Dendritic cell treated with granulocyte-macrophage colony-stimulating factor and Interleukin-4, amounts not matched to agents 40 ng/mL and 50 ng/mL, for 4 days (primary cell): ENCODE measurements around the gene ST6GAL2.

Experiments used
- H3K27ac Mint-ChIP-seq: one replicate; pipeline ENCODE4 v1.8.0; 2022; ENCODE audit warnings: mild to moderate bottlenecking, mixed read lengths
- H3K27me3 Mint-ChIP-seq: one replicate; pipeline ENCODE4 v1.8.0; 2022; ENCODE audit warnings: mild to moderate bottlenecking, mixed read lengths
- H3K36me3 Mint-ChIP-seq: one replicate; pipeline ENCODE4 v1.8.0; 2022; ENCODE audit warnings: low read depth, mixed read lengths
- H3K4me1 Mint-ChIP-seq: one replicate; pipeline ENCODE4 v1.8.0; 2022; ENCODE audit warnings: low read depth, mixed read lengths
- H3K4me3 Mint-ChIP-seq: one replicate; pipeline ENCODE4 v1.8.0; 2022; ENCODE audit warnings: mild to moderate bottlenecking, moderate library complexity, mixed read lengths
- H3K9me3 Mint-ChIP-seq: one replicate; pipeline ENCODE4 v1.8.0; 2022; ENCODE audit warnings: mixed read lengths
- intact Hi-C: fragments of 100-400 bp; cut with micrococcal nuclease; formaldehyde crosslinking; loops from one replicate; pipeline ENCODE4 v1.15.0; 2022

The ST6GAL2 gene

GRCh38 chr2:106828119-106828518 is 57.8 kb downstream of the ST6GAL2 start:
- Mint-ChIP-seq H3K9me3 (peaks cover 37% of the 10 kb centered on the region), H3K27ac (no peak overlapping the region), H3K4me1 (no peaks in the 10 kb centered on the region), H3K4me3 (no peak overlapping the region), H3K36me3 (no peaks in the 10 kb centered on the region), H3K27me3 (no peaks in the 10 kb centered on the region)
- intact Hi-C loops, result no loop called here

DNA sequence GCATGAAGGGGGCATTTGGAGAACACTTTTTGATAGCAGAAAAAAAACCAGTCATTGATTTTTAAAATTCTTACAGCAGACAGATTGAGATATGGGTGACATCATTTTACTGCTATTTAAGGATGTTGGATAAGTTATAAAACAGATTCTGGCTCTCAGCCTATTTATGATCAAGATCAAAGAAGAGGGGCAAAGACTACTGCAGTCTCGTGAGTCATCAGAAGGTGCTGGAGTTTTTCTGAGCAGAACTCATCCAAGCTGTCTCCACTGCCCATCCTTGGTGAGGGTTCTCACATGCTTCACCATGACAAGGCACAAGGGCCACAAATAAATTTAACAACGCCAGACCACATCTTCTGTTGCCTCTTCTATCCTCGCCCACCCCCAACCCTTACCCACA is 58.8 kb downstream of the ST6GAL2 start:
- no peaks in the 10 kb centered on the region for H3K27me3 Mint-ChIP-seq
- peaks cover 39% of the 10 kb centered on the region for H3K9me3 Mint-ChIP-seq
- H3K27ac Mint-ChIP-seq, result no peak overlapping the region
- H3K4me1 Mint-ChIP-seq, result no peaks in the 10 kb centered on the region
- no peak overlapping the region for H3K4me3 Mint-ChIP-seq
- intact Hi-C loops, result no loop called here
- H3K36me3 Mint-ChIP-seq, result no peaks in the 10 kb centered on the region

DNA sequence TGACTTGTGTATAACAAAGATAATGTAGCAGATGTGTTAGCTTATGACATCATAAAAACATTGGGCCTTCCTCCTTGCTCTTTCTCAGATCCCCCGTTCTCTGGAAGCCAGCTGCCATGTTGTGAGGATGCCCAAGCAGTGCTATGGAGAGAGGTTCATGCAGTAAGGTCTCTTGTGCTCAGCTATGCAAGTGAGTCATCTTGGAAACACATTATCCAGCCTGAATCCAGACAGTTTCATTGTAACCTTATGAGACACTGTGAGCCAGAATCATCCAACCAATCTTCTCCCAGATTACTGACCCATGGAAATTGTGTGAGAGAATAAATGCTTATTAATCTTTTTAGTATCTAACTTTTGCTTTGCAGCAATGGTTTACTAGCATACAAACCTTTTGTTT is 60.8 kb downstream of the ST6GAL2 start:
- H3K4me1 Mint-ChIP-seq, result no peaks in the 10 kb centered on the region
- H3K36me3 Mint-ChIP-seq, result no peaks in the 10 kb centered on the region
- H3K27me3 Mint-ChIP-seq, result no peaks in the 10 kb centered on the region
- no peak overlapping the region for H3K4me3 Mint-ChIP-seq
- no peak overlapping the region for H3K27ac Mint-ChIP-seq
- intact Hi-C loops, result no loop called here
- H3K9me3 Mint-ChIP-seq, result peaks cover 43% of the 10 kb centered on the region

- H3K27me3 Mint-ChIP-seq, result no peaks in the 10 kb centered on the region
- H3K36me3 Mint-ChIP-seq, result no peaks in the 10 kb centered on the region
- H3K4me3 Mint-ChIP-seq, result no peak overlapping the region
- no peaks in the 10 kb centered on the region for H3K4me1 Mint-ChIP-seq
- intact Hi-C loops, result no loop called here
- H3K9me3 Mint-ChIP-seq, result peaks cover 34% of the 10 kb centered on the region
- no peak overlapping the region for H3K27ac Mint-ChIP-seq
Observed at GRCh38 chr2:106816974-106817373, 69.0 kb downstream of the ST6GAL2 start.

DNA sequence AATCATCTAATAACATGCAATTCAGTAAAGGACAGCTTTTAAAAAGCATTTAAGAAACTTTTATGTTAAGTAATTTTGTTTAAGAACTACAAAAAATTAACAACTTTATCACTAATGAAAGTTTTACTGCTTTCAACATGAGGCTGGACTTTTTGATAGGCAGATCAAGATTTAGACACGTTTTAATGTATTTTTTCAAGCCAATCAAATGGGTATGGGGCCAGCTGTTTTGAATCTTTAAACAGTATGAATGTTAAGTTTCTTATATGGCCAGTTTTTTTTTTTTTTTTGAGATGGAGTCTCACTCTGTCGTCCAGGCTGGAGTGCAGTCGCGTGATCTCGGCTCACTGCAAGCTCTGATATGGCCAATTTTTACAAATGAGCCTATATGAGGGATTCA is 73.1 kb downstream of the ST6GAL2 start:
- no peaks in the 10 kb centered on the region for H3K4me1 Mint-ChIP-seq

DNA sequence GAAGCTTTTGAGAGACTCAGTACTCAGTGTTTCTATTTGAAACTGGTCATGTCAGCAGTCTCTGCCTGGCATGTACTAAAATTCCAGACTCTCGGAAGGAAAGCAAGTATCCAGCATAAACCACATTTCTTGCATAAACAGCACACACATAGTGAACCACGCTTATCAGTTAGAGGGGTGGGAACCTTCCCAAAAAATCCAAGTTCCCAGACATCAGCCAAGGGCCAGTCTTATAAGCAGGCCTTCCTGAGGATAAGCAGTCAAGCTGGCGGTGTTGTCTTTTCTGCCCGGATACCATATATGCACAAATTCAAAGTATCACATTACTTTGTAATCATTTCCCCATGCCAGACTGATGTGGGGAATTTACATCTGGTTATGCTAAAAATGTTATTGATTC is 73.6 kb downstream of the ST6GAL2 start:
- intact Hi-C loops, result no loop called here
- H3K36me3 Mint-ChIP-seq, result no peaks in the 10 kb centered on the region
- H3K4me1 Mint-ChIP-seq, result no peaks in the 10 kb centered on the region
- H3K27ac Mint-ChIP-seq, result no peak overlapping the region
- no peaks in the 10 kb centered on the region for H3K27me3 Mint-ChIP-seq
- peaks cover 22% of the 10 kb centered on the region for H3K9me3 Mint-ChIP-seq
- no peak overlapping the region for H3K4me3 Mint-ChIP-seq

More for the DNA sequence above, 73.1 kb downstream of the ST6GAL2 start:
- H3K36me3 Mint-ChIP-seq, result no peaks in the 10 kb centered on the region
- H3K27ac Mint-ChIP-seq, result no peak overlapping the region
- H3K4me3 Mint-ChIP-seq, result no peak overlapping the region
- no peaks in the 10 kb centered on the region for H3K27me3 Mint-ChIP-seq
- peaks cover 24% of the 10 kb centered on the region for H3K9me3 Mint-ChIP-seq
- intact Hi-C loops, result no loop called here

DNA sequence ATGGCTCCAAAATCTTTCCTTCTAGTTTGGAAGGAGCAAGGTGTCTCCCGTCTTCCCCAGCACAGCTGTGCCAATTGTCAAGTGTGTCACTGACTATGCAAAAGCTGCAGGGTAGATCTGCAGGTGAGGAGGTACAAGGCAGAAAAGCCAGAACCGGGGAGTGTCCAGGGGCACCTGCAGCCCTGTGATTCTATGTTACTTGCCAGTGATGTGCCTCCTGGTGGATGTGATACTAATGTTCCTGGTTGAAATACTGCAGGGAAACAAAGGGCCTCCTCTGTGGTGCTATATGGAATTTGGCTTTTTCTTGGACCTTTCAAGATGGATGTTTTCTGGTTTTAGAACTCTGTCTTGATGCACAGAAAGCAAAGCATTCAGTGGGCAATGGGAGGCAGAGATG is 80.3 kb downstream of the ST6GAL2 start:
- H3K9me3 Mint-ChIP-seq, result peaks cover 20% of the 10 kb centered on the region
- intact Hi-C loops, result no loop called here
- no peaks in the 10 kb centered on the region for H3K27me3 Mint-ChIP-seq
- no peak overlapping the region for H3K4me3 Mint-ChIP-seq
- no peaks in the 10 kb centered on the region for H3K4me1 Mint-ChIP-seq
- H3K27ac Mint-ChIP-seq, result no peak overlapping the region
- no peaks in the 10 kb centered on the region for H3K36me3 Mint-ChIP-seq

DNA sequence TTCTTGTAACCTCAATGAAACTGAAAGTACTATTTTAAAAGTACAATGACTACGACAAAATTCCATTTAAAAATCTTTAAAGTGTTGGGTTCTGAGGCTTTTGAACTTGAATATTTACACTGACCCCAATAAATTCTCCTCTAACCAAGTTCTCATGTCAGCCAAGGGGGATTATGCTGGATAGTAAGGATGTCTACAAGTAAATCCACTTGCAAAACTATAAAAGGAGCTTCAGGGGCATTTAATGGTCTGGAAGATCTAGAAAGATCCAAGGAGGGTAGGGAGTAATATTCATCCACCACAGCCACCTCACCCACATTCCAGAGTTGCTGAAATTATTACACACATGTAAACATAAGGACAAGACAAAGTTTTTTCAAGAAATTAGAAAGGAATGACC is 81.8 kb downstream of the ST6GAL2 start:
- intact Hi-C loops, result no loop called here
- Mint-ChIP-seq H3K27ac (no peak overlapping the region), H3K9me3 (peaks cover 24% of the 10 kb centered on the region), H3K27me3 (no peaks in the 10 kb centered on the region), H3K4me1 (no peaks in the 10 kb centered on the region), H3K36me3 (no peaks in the 10 kb centered on the region), H3K4me3 (no peak overlapping the region)

GRCh38 chr2:106800976-106801655 is 84.9 kb downstream of the ST6GAL2 start:
- Mint-ChIP-seq H3K9me3 (peaks cover 8% of the 10 kb centered on the region), H3K36me3 (no peaks in the 10 kb centered on the region), H3K27me3 (no peaks in the 10 kb centered on the region), H3K4me3 (no peak overlapping the region), H3K27ac (no peak overlapping the region), H3K4me1 (no peaks in the 10 kb centered on the region)
- intact Hi-C loops, result no loop called here

- no peak overlapping the region for H3K4me3 Mint-ChIP-seq
- intact Hi-C loops, result no loop called here
- no peaks in the 10 kb centered on the region for H3K4me1 Mint-ChIP-seq
- H3K36me3 Mint-ChIP-seq, result no peaks in the 10 kb centered on the region
- no peaks in the 10 kb centered on the region for H3K27me3 Mint-ChIP-seq
- no peak overlapping the region for H3K27ac Mint-ChIP-seq
- H3K9me3 Mint-ChIP-seq, result peaks cover 8% of the 10 kb centered on the region
Observed at GRCh38 chr2:106800180-106800579, 85.8 kb downstream of the ST6GAL2 start.

DNA sequence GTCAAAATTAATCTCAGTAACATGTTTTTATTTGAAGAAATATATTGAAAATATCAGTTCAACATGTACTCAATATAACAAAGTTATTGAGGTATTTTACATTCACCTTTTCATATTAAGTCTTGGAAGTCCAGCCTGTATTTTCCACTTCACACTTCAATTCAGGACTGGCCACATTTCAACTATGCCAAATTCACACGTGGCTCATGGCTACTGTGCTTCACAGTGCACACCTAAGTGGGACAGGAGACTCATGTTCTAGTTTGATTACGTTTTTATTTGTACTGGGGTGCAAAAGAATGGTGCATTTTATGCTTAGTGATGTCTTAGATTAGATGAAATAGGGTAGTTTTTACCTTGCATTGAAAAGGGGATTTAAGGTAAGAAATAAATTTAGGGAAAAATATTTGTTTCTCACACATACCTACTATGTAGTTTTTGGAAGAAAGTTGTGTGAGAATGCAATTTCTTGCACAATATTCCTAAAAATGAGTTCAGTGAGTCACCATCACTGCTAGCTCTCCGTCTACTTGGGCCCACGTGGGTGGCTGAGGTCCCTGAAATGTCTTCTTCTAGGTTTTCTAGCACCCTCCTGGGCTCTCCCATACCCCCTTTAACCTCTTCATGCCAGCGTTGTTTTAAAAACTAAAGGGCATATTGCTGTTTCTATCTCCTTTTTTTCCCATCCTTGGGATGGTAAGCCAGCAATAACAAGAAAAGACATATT is 87.0 kb downstream of the ST6GAL2 start:
- Mint-ChIP-seq H3K27me3 (no peaks in the 10 kb centered on the region), H3K4me3 (no peak overlapping the region), H3K4me1 (no peaks in the 10 kb centered on the region), H3K9me3 (peaks cover 17% of the 10 kb centered on the region), H3K27ac (no peak overlapping the region), H3K36me3 (no peaks in the 10 kb centered on the region)
- intact Hi-C loops, result no loop called here

DNA sequence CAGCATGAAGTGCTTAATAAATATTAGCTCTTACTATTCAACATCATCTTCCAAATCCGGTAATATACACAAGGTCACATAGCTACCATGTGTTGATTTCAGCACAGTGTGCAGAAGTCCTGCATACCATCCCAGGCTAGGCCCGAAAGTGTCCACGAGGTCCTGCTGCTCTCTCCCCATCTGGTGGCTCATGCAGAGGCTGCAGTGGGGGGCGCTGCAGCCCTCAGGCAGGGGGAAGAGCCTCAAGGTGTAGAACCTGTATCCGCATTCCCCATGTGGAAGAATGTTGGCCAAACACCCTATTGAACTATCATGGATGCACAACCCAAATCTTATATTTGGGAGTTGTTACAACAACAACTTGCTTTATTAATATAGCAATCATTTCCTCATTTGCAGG is 88.5 kb downstream of the ST6GAL2 start:
- intact Hi-C loops, result no loop called here
- H3K27ac Mint-ChIP-seq, result no peak overlapping the region
- no peak overlapping the region for H3K4me3 Mint-ChIP-seq
- H3K4me1 Mint-ChIP-seq, result no peaks in the 10 kb centered on the region
- peaks cover 32% of the 10 kb centered on the region for H3K9me3 Mint-ChIP-seq
- no peaks in the 10 kb centered on the region for H3K36me3 Mint-ChIP-seq
- H3K27me3 Mint-ChIP-seq, result no peaks in the 10 kb centered on the region

DNA sequence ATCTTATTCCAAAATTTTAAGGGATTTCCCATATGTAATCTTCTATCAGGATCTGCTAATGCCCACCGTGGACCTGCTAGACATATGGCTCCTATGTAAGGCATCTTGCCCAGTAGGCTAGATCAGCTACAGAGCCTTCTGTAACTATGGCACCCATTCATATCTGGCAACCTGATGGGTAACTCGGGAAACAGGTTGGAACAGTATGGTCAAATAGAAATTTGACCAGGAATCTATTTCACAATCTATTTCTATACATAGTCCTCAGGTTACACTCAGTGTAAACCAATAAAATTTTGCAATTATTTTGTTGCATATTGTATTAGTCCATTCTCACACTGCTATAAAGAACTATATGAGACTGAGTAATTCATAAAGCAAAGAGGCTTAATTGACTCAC is 93.3 kb downstream of the ST6GAL2 start:
- Mint-ChIP-seq H3K4me3 (no peak overlapping the region), H3K9me3 (peaks cover 63% of the 10 kb centered on the region), H3K4me1 (no peaks in the 10 kb centered on the region), H3K27me3 (no peaks in the 10 kb centered on the region), H3K27ac (no peak overlapping the region), H3K36me3 (no peaks in the 10 kb centered on the region)
- intact Hi-C loops, result no loop called here

DNA sequence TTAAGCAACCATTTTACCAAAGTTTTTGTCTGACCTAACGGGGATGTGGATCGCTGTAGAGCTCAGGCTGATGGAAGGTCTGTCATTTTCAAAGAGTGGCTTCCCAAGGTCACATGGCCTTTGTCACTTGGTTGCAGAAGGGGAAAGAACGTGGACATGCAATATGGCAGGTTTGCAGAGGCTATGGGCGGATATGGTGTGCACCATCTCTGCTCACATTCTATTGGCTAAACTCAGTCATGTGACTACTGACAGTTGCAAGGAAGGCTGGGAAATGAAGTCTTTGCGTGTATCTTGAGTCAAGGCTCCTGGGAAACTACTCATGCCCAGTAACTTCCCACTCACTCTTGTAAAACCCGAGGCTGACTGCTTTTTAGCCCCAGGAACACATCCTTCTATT is 96.8 kb downstream of the ST6GAL2 start:
- Mint-ChIP-seq H3K27me3 (no peaks in the 10 kb centered on the region), H3K36me3 (no peaks in the 10 kb centered on the region), H3K4me3 (no peak overlapping the region), H3K4me1 (no peaks in the 10 kb centered on the region), H3K9me3 (peaks cover 61% of the 10 kb centered on the region), H3K27ac (no peak overlapping the region)
- intact Hi-C loops, result no loop called here

GRCh38 chr2:106782681-106783080 is 103.3 kb downstream of the ST6GAL2 start:
- intact Hi-C loops, result no loop called here
- Mint-ChIP-seq H3K4me3 (no peak overlapping the region), H3K9me3 (peaks cover 31% of the 10 kb centered on the region)

More at GRCh38 chr2:106782681-106783080, 103.3 kb downstream of the ST6GAL2 start:
- H3K27me3 Mint-ChIP-seq, result no peaks in the 10 kb centered on the region
- H3K36me3 Mint-ChIP-seq, result no peaks in the 10 kb centered on the region
- no peaks in the 10 kb centered on the region for H3K4me1 Mint-ChIP-seq
- H3K27ac Mint-ChIP-seq, result no peak overlapping the region
